Cardiac muscle cell (in vitro differentiated cells and primary cell): ENCODE data around the gene REST. TPM values are rescaled to one million over a fixed set of nuclear protein-coding genes. Genes with fewer than 3 reads are reported as not detected.

Experiments used
- DNase-seq, 2 donors: peaks; one replicate each; pipeline versions ENCODE4 v3.0.0 to v3.0.0-alpha.2; 2010 to 2017; ENCODE audit warnings: low read depth in 1 of 2, low spot score in 1 of 2
- H3K27ac ChIP-seq: fragments of 200-600 bp; sonication (generic); 2 replicates; pipeline ENCODE4 v1.5.1; 2016
- H3K27me3 ChIP-seq: fragments of 200-600 bp; sonication (generic); 2 replicates; pipeline ENCODE4 v1.6.0; 2016; ENCODE audit warnings: control low read depth
- H3K36me3 ChIP-seq: fragments of 200-600 bp; sonication (generic); 2 replicates; pipeline ENCODE4 v1.5.1; 2016; ENCODE audit warnings: control low read depth
- H3K4me1 ChIP-seq: fragments of 200-600 bp; sonication (generic); 2 replicates; pipeline ENCODE4 v1.8.1; 2017; ENCODE audit warnings: low read depth, mild to moderate bottlenecking, mixed run types
- H3K4me3 ChIP-seq: fragments of 200-600 bp; sonication (generic); 2 replicates; pipeline ENCODE4 v1.5.1; 2016; ENCODE audit warnings: mild to moderate bottlenecking
- H3K9me3 ChIP-seq: fragments of 200-600 bp; sonication (generic); 2 replicates; pipeline ENCODE4 v1.5.1; 2017; ENCODE audit warnings: low read depth, mild to moderate bottlenecking, control low read depth
- polyA plus RNA-seq: library from polyadenylated mRNA; unstranded; fragments of >200 nt; fragmentation: Nextera tagmentation; extraction: Ambion mirVana; gene quantifications from 2 replicates; pipeline ENCODE4 v1.2.1, GENCODE V29; 2016
- total RNA-seq: library from RNA; depleted of rRNA; stranded (reverse); fragments of >200 nt; gene quantifications from 2 replicates; pipeline ENCODE4 v1.2.3, GENCODE V29; 2016
- TF ChIP-seq, protein P1 (sequence below): IDR thresholded peaks from 2 replicates; pipeline ENCODE4 v1.5.1; 2012; ENCODE audit warnings: low read depth, mild to moderate bottlenecking, low read length

REST gene, protein sequence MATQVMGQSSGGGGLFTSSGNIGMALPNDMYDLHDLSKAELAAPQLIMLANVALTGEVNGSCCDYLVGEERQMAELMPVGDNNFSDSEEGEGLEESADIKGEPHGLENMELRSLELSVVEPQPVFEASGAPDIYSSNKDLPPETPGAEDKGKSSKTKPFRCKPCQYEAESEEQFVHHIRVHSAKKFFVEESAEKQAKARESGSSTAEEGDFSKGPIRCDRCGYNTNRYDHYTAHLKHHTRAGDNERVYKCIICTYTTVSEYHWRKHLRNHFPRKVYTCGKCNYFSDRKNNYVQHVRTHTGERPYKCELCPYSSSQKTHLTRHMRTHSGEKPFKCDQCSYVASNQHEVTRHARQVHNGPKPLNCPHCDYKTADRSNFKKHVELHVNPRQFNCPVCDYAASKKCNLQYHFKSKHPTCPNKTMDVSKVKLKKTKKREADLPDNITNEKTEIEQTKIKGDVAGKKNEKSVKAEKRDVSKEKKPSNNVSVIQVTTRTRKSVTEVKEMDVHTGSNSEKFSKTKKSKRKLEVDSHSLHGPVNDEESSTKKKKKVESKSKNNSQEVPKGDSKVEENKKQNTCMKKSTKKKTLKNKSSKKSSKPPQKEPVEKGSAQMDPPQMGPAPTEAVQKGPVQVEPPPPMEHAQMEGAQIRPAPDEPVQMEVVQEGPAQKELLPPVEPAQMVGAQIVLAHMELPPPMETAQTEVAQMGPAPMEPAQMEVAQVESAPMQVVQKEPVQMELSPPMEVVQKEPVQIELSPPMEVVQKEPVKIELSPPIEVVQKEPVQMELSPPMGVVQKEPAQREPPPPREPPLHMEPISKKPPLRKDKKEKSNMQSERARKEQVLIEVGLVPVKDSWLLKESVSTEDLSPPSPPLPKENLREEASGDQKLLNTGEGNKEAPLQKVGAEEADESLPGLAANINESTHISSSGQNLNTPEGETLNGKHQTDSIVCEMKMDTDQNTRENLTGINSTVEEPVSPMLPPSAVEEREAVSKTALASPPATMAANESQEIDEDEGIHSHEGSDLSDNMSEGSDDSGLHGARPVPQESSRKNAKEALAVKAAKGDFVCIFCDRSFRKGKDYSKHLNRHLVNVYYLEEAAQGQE
- total RNA-seq = 38.4 and 66.1 TPM in 2 replicates
- polyA plus RNA-seq = 89.0 and 130 TPM in 2 replicates

DNA sequence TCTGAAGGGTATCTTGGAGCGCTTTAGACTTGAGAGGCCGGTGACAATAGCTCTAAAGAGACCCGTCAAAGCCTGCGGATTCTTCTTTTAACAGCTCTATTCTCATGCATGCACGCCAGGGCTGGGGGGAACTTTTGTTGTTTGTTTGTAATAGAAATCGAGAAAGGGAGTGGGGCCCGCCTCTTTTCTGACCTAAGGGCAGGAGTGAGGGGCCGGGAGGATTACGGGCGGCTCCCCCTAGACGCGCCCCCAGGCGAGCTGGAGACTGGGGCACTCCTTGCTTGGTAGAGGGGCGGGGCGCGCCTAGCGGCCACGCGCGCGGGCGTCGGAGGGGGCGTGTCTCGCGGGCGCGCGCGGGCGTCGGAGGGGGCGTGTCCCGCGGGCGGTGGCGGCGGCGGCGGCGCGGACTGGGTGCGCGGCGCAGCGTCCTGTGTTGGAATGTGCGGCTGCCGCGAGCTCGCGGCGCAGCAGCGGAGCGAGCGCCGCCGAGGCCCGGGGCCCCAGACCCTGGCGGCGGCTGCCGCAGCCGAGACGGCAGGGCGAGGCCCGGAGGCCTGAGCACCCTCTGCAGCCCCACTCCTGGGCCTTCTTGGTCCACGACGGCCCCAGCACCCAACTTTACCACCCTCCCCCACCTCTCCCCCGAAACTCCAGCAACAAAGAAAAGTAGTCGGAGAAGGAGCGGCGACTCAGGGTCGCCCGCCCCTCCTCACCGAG, at the start of gene REST:
Gene REST, plus strand, starts transcription at position 412 of the 717 bp plus-strand sequence. CDS start 2,739 bp downstream, outside the sequence.
- peak; percentile 82 to 89 for DNase-seq
- TF ChIP-seq, protein P1, sequence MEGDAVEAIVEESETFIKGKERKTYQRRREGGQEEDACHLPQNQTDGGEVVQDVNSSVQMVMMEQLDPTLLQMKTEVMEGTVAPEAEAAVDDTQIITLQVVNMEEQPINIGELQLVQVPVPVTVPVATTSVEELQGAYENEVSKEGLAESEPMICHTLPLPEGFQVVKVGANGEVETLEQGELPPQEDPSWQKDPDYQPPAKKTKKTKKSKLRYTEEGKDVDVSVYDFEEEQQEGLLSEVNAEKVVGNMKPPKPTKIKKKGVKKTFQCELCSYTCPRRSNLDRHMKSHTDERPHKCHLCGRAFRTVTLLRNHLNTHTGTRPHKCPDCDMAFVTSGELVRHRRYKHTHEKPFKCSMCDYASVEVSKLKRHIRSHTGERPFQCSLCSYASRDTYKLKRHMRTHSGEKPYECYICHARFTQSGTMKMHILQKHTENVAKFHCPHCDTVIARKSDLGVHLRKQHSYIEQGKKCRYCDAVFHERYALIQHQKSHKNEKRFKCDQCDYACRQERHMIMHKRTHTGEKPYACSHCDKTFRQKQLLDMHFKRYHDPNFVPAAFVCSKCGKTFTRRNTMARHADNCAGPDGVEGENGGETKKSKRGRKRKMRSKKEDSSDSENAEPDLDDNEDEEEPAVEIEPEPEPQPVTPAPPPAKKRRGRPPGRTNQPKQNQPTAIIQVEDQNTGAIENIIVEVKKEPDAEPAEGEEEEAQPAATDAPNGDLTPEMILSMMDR = no peak
- Histone ChIP-seq H3K27ac (peak within 1 kb of the TSS; percentile 99), H3K4me1 (peaks cover 22% of the 10 kb centered on the region), H3K27me3 (peaks cover 14% of the 10 kb centered on the region), H3K4me3 (peak within 1 kb of the TSS; percentile 95), H3K9me3 (no peaks in the 10 kb centered on the region), H3K36me3 (peaks cover 4% of the 10 kb centered on the region)

DNA sequence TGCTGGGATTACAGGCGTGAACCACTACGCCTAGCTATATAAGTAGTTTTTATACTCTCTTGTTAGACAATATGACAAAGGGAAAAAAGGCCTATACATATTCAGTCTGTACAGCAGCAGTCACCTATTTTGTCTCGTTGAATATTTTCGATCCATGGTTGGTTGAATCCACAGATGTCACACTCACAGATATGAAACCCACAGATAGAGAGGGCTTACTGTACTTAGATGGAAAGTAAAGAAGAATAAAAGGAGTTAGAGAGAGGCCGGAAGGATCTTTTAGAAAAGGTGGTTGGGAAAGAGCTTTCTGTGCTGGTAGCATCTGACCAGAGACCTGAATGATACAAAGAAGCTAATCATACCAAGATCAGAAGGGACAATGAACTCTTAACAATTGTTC, 47.9 kb upstream of the REST start:
- no peak overlapping the region for H3K4me3 ChIP-seq
- H3K27ac ChIP-seq = no peak overlapping the region
- no peaks in the 10 kb centered on the region for H3K4me1 ChIP-seq
- TF ChIP-seq, protein P1 = no peak
- no peaks in the 10 kb centered on the region for H3K27me3 ChIP-seq
- no peaks in the 10 kb centered on the region for H3K9me3 ChIP-seq
- no peak for DNase-seq
- H3K36me3 ChIP-seq = no peaks in the 10 kb centered on the region

DNA sequence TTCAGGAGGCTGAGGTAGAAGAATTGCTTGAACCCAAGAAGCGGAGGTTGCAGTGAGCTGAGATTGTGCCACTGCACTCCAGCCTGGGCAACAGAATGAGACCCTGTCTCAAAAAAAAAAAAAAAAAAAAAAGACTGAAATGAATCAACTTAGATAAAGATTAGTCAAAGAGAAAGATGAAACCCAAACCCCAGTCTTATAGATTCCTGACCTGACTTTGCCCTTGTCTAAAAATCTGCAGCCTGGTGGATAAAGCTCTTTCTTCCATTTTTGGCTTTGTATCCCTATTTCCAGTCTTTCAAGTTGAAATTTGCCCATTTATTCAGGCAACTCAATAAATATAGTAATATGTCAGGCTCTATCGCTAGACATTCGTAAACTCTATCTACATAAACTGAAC, 46.9 kb upstream of the REST start:
- Histone ChIP-seq H3K27me3 (no peaks in the 10 kb centered on the region), H3K27ac (no peak overlapping the region), H3K36me3 (no peaks in the 10 kb centered on the region), H3K4me3 (no peak overlapping the region), H3K4me1 (no peaks in the 10 kb centered on the region), H3K9me3 (no peaks in the 10 kb centered on the region)
- DNase-seq = no peak
- TF ChIP-seq, protein P1 = no peak

DNA sequence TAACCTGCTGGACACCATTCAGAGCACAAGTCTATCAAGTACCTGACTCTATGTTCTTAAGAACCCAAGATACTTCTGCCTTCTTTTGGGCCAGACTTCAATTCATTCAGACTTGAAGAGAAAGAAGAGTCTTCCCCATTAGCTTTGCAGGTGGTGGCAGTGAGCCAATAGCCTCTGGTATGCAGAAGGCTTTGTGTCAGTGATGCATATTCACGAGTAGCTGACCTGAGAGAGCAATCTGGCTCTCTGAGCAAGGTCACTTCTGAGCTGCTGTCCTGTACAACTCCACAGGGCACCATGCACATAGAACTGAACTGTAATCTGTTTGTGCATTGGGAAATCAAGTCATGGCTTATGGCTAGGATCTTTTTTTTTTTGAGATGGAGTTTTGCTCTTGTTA, 46.3 kb upstream of the REST start:
- peak; percentile 15 to 44 for DNase-seq
- Histone ChIP-seq H3K27ac (no peak overlapping the region), H3K4me1 (no peaks in the 10 kb centered on the region), H3K9me3 (no peaks in the 10 kb centered on the region), H3K36me3 (no peaks in the 10 kb centered on the region), H3K4me3 (no peak overlapping the region), H3K27me3 (no peaks in the 10 kb centered on the region)
- TF ChIP-seq, protein P1 = no peak
